RWPE2 (cell line): ENCODE data around the gene PUM2.

Experiments used
- ATAC-seq: fragments of 200-7000 bp; cut with Tn5 transposase; 3 replicates; pipeline ENCODE4 v1.9.1; 2021; ENCODE audit warnings: low read depth
- DNase-seq: peaks from one replicate; pipeline ENCODE4 v3.0.0-alpha.2; 2020; ENCODE audit warnings: low spot score
- H3K27ac ChIP-seq: fragments of 450-650 bp; 2 replicates; pipeline ENCODE4 v1.5.1; 2017; ENCODE audit warnings: mild to moderate bottlenecking; ENCODE audit not compliant: poor library complexity, severe bottlenecking
- H3K27me3 ChIP-seq: fragments of 250-450 bp; sonication (Bioruptor Pico); 2 replicates; pipeline ENCODE4 v1.5.1; 2021; ENCODE audit warnings: mild to moderate bottlenecking, moderate library complexity; ENCODE audit not compliant: insufficient read depth, poor library complexity, severe bottlenecking
- H3K36me3 ChIP-seq: fragments of 250-450 bp; sonication (Bioruptor Pico); 2 replicates; pipeline ENCODE4 v1.5.1; 2020; ENCODE audit warnings: low read depth, mild to moderate bottlenecking, moderate library complexity
- H3K4me1 ChIP-seq: fragments of 250-450 bp; sonication (Bioruptor Pico); 2 replicates; pipeline ENCODE4 v1.5.1; 2021; ENCODE audit warnings: mild to moderate bottlenecking, moderate library complexity; ENCODE audit not compliant: insufficient read depth, poor library complexity, severe bottlenecking
- H3K4me3 ChIP-seq: fragments of 250-450 bp; sonication (Bioruptor Pico); 2 replicates; pipeline ENCODE4 v1.5.1; 2021; ENCODE audit warnings: mild to moderate bottlenecking, moderate library complexity; ENCODE audit not compliant: severe bottlenecking
- H3K9me3 ChIP-seq: fragments of 250-450 bp; sonication (Bioruptor Pico); 2 replicates; pipeline ENCODE4 v1.5.1; 2021; ENCODE audit warnings: mild to moderate bottlenecking, moderate library complexity; ENCODE audit not compliant: severe bottlenecking
- TF ChIP-seq, protein P1 (sequence below): fragments of 450-650 bp; IDR thresholded peaks from one replicate; pipeline ENCODE4 v1.5.1; 2017; ENCODE audit warnings: mild to moderate bottlenecking, moderate library complexity; ENCODE audit not compliant: poor library complexity, severe bottlenecking

PUM2 gene

DNA sequence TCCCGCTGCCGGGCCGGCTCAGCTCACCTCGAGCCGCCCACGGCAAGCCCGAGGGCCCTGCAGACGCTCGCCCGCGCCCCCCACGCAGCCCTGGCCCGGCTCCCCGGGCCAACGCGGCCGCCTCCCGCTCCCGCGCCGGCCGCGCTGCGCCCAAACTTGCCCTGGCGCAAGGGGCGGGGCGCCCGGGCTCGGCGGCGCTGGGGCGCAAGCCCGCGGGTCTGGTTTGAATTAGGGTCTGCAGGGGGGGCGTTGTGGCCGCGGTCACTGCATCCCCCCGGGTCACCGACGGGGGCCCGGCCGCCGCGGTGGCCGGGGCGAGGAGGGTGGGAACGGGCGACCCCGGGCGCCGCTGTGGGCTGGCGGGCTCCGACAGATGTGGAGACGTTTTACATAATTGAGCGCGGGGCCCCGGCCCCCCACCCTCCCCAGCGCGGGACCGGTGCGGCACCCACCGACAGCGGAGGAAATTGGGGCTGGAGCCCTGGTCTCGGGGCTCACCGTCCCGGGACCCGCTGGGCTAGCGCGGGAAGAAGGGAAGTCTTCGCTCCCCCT, 126.4 kb downstream of the PUM2 start:
- no peaks in the 10 kb centered on the region for H3K27me3 ChIP-seq
- H3K4me1 ChIP-seq, result peaks cover 39% of the 10 kb centered on the region
- TF ChIP-seq, protein P1, sequence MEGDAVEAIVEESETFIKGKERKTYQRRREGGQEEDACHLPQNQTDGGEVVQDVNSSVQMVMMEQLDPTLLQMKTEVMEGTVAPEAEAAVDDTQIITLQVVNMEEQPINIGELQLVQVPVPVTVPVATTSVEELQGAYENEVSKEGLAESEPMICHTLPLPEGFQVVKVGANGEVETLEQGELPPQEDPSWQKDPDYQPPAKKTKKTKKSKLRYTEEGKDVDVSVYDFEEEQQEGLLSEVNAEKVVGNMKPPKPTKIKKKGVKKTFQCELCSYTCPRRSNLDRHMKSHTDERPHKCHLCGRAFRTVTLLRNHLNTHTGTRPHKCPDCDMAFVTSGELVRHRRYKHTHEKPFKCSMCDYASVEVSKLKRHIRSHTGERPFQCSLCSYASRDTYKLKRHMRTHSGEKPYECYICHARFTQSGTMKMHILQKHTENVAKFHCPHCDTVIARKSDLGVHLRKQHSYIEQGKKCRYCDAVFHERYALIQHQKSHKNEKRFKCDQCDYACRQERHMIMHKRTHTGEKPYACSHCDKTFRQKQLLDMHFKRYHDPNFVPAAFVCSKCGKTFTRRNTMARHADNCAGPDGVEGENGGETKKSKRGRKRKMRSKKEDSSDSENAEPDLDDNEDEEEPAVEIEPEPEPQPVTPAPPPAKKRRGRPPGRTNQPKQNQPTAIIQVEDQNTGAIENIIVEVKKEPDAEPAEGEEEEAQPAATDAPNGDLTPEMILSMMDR, result no peak
- no peaks in the 10 kb centered on the region for H3K9me3 ChIP-seq
- H3K36me3 ChIP-seq, result peaks cover 41% of the 10 kb centered on the region
- peak overlapping the region; percentile 97 for H3K27ac ChIP-seq
- peak overlapping the region; percentile 98 for H3K4me3 ChIP-seq
- peak; percentile 66 for DNase-seq
- no peak for ATAC-seq

DNA sequence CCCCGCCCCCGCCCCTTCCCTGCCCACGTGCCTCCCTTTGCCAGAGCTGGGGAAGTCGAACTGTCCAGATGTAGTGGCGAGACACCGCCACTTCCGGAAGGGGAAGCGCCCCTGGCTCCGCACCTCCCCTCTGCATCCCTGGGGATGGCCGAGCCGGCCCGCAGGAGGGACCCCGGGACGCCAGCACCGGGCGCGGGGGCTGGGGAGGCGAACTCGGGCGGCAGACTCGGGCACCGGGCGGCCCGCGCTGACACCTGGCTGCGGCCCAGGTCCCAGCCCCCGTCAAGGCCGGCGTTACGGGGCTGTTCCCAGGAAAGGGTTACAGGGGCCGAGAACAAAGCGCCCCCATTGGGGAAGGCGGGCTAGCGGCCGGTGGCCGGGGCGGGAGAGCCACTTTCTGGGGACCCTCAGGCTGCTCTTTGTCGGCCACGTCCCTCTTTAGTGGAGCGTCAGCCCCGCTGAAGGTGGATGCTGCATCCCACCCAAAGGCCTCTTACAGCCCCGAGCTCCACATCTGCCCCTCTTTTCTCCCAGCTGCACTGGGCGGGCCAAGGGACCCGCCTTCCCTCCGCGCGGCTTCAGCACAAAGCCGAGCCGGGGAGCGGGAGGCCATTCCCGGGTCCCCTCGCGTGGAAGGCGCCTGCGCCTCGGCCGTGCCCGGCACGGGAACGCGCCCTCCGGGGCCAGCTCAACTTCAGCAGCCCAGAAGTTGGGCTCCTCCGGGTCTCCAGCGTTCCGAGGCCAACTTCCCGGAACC, 127.1 kb downstream of the PUM2 start:
- Histone ChIP-seq H3K4me3 (peak overlapping the region; percentile 98), H3K9me3 (no peaks in the 10 kb centered on the region), H3K36me3 (peaks cover 44% of the 10 kb centered on the region), H3K4me1 (peaks cover 45% of the 10 kb centered on the region), H3K27ac (peak overlapping the region; percentile 97), H3K27me3 (no peaks in the 10 kb centered on the region)
- TF ChIP-seq, protein P1, result no peak
- peak; percentile 70 for DNase-seq
- ATAC-seq, result peak; percentile 31

DNA sequence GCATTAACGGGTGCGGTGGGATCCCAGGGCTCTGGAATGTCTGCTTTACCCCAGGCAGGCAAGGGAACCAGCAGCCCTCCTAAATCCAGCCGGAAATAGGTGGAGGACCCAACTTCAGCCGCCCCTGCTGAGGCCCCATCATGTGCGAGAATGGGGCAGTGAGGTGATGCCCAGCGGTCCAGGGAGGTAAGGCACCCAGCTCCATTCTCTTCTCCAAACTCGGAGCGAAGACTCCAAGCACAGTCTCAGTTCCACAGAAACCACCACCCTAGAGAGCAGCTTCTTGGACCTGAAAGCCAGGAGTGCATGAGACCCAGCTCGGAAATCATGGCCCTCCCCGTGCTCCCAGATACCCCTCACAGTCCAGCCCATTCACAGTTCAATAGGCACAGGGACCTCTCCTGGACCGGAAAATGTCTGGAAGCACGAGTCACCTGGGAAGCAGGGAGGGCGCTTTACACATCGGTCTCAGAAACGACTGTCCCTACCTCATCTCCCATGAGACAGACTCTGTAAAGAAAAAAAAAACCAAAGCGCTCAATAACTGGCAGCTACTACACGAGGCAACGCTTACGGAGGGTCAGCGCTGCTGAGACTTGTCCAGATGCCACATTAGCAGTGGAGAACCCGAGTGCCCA, 127.8 kb downstream of the PUM2 start:
- Histone ChIP-seq H3K27ac (peak overlapping the region; percentile 97), H3K4me1 (peaks cover 52% of the 10 kb centered on the region)

DNA sequence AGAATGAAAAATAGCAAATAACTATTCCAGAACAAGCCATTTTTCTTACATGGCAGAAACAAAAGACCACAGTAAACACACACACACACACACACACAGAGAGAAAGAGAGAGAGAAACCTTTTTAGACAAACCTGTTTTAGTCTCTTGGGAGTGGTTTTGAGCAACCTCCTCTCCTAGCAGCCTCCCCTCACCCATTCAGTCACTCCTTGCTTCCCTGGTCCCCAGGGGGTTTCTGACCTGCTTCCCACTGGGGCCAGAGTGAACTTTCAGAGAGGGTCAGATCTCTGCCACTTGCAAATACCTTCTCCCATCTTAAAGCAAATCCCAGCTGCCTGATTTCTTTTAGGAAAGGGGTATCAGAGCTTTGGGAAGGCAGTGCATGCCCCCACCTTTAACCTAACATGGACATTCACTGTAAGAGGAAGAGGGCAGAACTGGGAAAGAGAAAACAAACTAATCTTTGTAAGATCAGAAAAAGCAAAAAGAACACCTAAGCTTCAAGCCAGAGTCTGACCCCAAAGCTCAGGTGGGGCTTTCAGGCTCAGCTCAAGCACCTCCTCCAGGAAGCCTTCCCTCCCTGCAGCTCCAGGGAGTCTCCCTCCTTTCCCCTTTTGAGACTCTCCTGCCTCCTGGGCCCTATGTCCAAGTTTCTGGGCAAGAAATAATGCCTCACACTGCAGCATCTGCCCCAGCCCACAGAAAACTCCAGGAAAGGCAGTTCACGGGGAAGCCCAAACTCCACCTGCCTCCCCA, 128.5 kb downstream of the PUM2 start:
- Histone ChIP-seq H3K4me1 (peaks cover 57% of the 10 kb centered on the region), H3K9me3 (no peaks in the 10 kb centered on the region), H3K27ac (peak overlapping the region; percentile 97), H3K36me3 (peaks cover 55% of the 10 kb centered on the region), H3K4me3 (peak overlapping the region; percentile 98), H3K27me3 (no peaks in the 10 kb centered on the region)
- TF ChIP-seq, protein P1, result no peak
- ATAC-seq, result no peak
- no peak for DNase-seq

More for the DNA sequence above, 127.8 kb downstream of the PUM2 start:
- H3K36me3 ChIP-seq, result peaks cover 51% of the 10 kb centered on the region
- no peaks in the 10 kb centered on the region for H3K9me3 ChIP-seq
- TF ChIP-seq, protein P1, result peak; percentile 4
- DNase-seq (no peak), ATAC-seq (no peak)
- peak overlapping the region; percentile 98 for H3K4me3 ChIP-seq
- H3K27me3 ChIP-seq, result no peaks in the 10 kb centered on the region
